ENCODE results near the gene MAP3K7CL.
A peak's percentile ranks its signal among the peaks of the same experiment; 100 is the strongest.

MAP3K7CL gene

DNA sequence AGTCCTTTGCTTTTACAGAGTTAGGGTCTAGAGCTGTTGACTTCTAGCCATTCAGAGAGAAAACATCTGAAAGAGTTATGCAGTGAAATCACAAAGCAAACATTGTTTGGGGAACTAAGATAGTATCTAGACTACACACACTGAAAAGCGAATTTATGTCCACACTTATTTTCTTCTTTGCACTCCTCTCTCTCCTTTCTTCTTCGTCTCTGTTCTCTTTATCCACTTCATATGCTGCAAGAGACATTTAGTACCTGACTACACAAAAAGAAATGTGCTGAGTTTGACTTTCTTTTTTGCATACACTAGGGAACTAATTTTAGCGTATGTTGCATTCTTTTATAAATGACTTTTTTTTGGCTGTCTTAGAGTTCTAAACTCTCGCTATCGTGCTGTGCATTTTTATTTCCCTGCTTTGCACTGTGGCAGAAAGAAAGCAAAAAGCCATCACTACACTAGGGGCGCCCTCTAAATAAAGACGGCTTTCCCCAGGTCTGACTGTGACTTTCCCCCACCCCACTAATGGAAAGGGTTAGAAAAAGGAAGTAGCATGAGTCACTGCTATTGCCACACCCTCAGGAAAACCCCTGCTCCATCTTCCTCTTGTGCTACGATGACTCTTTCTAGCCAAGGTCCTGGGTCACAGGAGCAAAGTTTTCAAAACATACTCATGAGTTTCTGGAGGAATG, 65.7 kb downstream of the MAP3K7CL start:
- DNase-seq (ENCODE audit: low read depth, low spot score) = peak; percentile 69

DNA sequence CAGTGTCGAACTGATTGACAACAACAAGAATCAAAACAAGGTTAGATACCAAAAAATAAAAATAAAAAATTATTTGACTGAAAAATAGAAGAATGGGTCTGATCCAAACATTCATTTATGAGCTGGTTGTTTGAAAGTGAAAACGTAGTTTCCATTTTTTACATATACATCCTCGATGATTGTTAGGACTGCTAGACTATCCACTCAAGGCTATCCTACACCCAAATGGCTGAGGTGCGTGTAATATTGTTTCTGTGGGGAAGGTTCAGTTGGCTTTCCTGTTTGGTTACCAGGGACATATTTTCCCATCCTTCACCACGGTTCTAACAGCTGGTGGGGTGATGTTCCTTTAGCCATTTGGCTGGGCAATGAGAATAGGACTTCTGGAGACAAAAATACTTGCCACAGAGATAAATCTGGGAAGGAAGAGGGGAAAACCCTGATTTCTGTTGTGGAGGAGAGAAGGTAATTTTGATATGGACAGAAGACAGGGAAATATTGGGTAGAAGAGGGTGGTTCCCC, 66.3 kb downstream of the MAP3K7CL start:
- DNase-seq (ENCODE audit: low read depth, low spot score) = no peak

- no peak for DNase-seq (ENCODE audit: low read depth, low spot score)
These were observed 70.7 kb downstream of the MAP3K7CL start for GRCh38 chr21:29201186-29201585.

GRCh38 chr21:29205009-29205408, 74.6 kb downstream of the MAP3K7CL start:
- DNase-seq (ENCODE audit: low read depth, low spot score) = no peak

GRCh38 chr21:29205988-29206387, 75.5 kb downstream of the MAP3K7CL start:
- DNase-seq (ENCODE audit: low read depth, low spot score) = no peak

DNA sequence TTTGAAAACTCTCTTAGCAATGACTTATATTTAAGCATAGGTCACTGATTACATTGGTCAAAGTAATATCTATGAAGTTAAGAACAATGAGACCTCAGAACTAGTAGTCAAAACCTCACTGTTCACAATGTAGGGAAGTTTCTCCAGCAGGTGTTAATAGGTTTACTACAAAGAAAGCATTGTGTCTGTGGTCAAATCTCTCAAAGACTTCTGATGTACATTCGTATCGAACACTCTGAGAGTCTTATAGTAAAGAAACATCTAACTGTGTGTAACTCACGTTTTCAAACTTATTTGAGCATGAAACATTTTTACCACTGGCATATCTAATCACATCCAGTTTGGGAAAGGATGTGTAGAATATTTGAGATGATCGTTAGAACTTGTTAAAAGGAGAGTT, 76.0 kb downstream of the MAP3K7CL start:
- no peak for DNase-seq (ENCODE audit: low read depth, low spot score)

DNA sequence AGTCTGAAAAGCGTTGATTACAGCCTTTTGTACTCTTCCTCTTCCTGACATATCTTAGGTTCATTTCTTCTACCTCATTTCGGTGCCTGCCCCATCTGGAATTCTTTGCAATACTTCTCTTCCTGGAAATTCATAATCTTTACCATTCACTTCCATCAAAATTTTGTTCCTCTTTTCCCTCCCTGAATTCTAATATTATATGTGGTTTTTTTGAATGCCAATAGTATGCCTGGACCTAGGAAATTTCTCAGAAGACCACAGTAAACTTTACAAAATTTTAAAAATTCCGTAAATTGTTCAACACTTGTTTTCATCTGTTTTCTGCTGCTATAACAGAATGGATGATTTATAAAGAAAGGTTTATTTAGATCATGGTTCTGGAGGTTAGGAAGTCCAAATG, 76.8 kb downstream of the MAP3K7CL start:
- DNase-seq (ENCODE audit: low read depth, low spot score) = no peak

DNA sequence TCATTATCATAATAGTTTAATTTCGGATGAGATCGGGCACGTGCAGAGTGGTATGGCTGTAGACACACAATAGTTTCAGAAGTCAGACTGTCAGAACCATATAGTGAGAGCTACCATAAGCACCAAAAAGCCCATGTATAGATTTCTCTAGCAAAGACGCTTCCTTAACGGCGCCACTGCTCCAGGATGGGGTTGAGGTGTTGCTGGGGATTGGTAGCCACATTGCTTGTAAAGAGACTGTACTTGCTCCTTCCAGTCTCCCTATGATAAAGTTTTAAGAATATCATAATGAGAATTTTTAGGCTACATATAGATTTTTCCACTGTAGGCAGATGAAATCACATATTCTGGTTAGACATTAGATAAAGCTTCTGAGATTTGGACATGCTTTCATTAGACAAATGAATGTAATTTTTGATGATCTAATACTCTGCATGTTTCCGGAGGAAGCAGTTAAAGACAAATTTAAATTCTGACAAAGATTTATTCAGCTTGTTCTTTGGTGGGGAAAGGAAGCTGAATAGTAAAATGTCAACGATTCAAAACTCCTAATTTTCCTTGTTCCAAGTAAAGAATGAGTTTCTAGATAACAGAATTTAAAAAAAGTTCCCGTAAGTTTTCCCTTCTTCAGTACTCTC, 77.7 kb downstream of the MAP3K7CL start:
- DNase-seq (ENCODE audit: low read depth, low spot score) = no peak

DNA sequence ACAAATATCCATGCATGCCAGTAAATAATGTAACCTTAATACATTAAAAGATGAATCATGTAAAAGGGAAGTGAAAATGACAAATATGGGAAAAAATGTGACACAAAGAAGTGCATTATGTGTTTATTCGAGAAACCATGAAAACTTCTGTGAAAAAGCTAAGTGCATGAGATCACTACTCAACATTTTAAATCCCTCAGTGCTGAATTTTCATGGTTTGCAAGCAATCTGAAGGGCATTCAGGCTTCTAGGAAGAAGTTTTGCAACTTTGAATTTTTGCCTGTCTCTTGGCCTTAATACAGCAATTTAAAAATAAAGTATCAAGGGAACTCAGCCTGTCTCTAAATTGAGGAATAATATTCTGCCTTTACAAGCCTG, 78.2 kb downstream of the MAP3K7CL start:
- peak; percentile 61 for DNase-seq (ENCODE audit: low read depth, low spot score)

GRCh38 chr21:29209696-29210095, 79.3 kb downstream of the MAP3K7CL start:
- DNase-seq (ENCODE audit: low read depth, low spot score) = no peak

DNA sequence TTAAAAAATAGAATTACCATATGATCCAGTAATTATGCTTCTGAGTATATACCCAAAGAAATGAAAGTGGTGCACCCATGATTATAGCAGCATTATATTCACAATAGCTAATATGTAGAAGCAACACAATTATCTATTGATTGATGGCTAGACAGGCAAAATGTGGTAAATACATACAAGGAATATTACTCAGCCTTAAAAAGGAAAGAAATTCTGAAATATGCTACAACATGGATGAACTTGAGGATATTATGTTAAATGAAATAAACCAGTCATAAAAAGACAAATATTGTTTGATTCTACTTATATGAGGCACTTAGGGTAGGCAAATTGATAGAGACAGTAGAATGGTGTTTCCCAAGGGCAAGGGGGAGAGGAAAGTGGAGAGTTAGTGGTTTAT, 80.8 kb downstream of the MAP3K7CL start:
- DNase-seq (ENCODE audit: low read depth, low spot score) = no peak

- DNase-seq (ENCODE audit: low read depth, low spot score) = no peak
These were observed 82.0 kb downstream of the MAP3K7CL start for GRCh38 chr21:29212446-29212845.

DNA sequence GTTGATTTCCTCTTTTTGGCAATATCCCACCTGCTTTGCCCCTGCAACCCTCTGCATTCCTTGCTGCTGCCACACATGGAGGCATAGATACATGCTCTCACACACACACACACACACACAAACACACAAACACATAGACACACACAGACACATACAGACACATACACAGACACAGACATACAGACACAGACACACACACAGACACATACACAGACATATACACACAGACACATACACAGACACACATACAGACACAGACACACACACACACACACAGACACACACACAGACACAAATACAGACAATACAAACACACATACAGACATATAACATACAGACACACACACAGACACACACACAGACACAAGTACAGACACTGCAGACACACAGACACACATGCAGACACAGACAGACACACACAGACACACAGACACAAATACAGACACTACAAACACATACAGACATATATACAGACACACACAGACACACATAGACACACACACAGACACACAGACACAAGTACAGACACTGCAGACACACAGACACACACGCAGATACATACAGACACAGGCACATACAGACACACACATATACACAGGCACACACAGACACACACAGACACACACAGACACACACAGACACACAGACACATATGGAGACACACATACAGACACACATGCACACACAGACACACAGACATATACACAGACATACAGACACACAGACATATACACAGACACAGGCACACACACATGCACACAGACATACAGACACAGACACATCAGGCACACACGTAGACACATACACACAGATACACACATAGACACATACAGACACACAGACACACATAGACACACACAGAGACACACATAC, 83.3 kb downstream of the MAP3K7CL start:
- DNase-seq (ENCODE audit: low read depth, low spot score) = no peak

DNA sequence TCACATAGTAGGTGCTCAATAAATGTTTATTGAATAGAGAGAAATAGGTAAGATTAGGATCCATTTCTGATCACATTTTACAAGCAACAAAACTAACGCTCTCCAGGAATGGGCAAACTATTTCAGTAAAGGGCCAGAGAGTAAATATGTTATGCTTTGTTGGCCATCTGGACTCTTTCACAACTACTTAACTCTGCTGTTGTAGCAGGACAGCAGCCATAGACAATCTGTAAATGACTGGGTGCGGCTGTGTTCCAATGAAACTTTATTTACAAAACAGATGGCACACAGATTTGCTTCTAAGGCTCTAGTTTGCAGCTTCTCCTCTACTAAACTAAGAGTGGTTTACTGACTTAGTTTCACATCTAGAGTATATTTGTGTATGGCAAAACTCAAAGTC, 85.3 kb downstream of the MAP3K7CL start:
- DNase-seq (ENCODE audit: low read depth, low spot score) = no peak

DNA sequence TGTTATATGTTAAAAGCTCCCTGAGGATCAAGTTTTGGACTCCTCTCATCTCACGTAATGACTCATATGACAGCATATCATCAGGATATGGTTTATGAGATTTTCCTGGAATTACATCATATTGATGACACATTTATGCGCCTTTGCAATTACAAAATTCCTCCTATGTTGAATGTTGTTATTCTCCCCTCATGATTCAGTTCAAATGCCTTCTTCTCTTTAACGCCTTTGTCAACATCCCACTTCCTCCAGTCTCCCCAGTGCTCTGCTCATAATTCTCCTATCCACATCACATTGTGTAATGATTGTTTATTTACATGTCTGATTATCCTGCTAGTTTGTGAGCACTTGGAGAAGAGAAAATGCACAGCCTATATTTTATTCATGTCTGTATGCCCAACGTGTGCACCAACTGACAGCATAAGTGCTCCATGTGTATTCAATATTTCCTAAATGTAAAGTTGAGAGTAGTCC, 87.4 kb downstream of the MAP3K7CL start:
- DNase-seq (ENCODE audit: low read depth, low spot score) = peak; percentile 62

- no peak for DNase-seq (ENCODE audit: low read depth, low spot score)
These were observed 88.3 kb downstream of the MAP3K7CL start for GRCh38 chr21:29218749-29219148.

- DNase-seq (ENCODE audit: low read depth, low spot score) = no peak
These were observed 88.8 kb downstream of the MAP3K7CL start for GRCh38 chr21:29219165-29219770.

- peak; percentile 83 for DNase-seq (ENCODE audit: low read depth, low spot score)
These were observed 90.9 kb downstream of the MAP3K7CL start for GRCh38 chr21:29221253-29221744.

DNA sequence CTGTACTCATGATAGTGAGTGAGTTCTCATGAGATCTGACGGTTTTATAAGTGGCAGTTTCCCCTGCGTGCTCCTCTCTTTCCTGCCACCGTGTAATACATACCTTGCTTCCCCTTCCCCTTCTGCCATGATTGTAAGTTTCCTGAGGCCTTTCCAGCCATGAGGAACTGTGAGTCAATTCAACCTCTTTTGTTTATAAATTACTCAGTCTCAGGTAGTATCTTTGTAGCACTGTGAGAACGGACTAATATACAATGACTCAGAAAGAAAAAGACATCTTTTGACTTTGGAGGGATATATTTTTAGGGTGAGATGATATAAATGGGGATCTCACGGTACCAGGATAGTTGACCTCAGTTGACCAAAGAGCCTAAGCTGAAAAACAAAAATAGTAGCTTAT, 93.6 kb downstream of the MAP3K7CL start:
- no peak for DNase-seq (ENCODE audit: low read depth, low spot score)

All from astrocyte of the hippocampus (primary cell).